GM12878 (cell line): ENCODE measurements around the gene NTPCR. TPM values are rescaled to one million over a fixed set of nuclear protein-coding genes. Genes with fewer than 3 reads are reported as not detected.

ENCODE experiments used
- ATAC-seq: fragments of 200-7000 bp; cut with Tn5 transposase; 3 replicates; pipeline ENCODE4 v1.9.1; 2020; ENCODE audit warnings: mild to moderate bottlenecking, moderate library complexity
- BruUV-seq: library from RNA; stranded (reverse); fragments of 400-500 nt; replicated peaks from 2 replicates; lab custom pipeline; 2021; lab: Mats Ljungman, UMichigan
- CTCF ChIA-PET: fragments of 300-600 bp; sonication (Branson Sonifier 250); formaldehyde crosslinking; extraction: SDS; loops from one replicate; lab custom pipeline; 2021; ENCODE audit warnings: inconsistent platforms; lab: Yijun Ruan, JAX
- POLR2A ChIA-PET: fragments of 350-600 bp; formaldehyde crosslinking; extraction: SDS; loops from one replicate; lab custom pipeline; 2021; ENCODE audit warnings: inconsistent platforms; lab: Charles Lee
- RAD21 ChIA-PET: fragments of 300-600 bp; sonication (Branson Sonifier 250); formaldehyde crosslinking; loops from one replicate; lab custom pipeline; 2023; ENCODE audit warnings: antibody characterized with exemption; ENCODE audit not compliant: unreplicated experiment; lab: Charles Lee
- SMC1A ChIA-PET: fragments of 300-600 bp; sonication (Branson Sonifier 250); formaldehyde crosslinking; loops from one replicate; lab custom pipeline; 2023; ENCODE audit not compliant: unreplicated experiment, uncharacterized antibody; lab: Charles Lee
- DNase-seq: peaks from one replicate; pipeline ENCODE4 v3.0.0-alpha.2; 2011; ENCODE audit warnings: low read depth, low spot score
- FAIRE-seq: peaks from 3 replicates; lab custom pipeline; 2011; peaks lifted over from hg19 to GRCh38; lab: Jason Lieb, UNC
- H2AFZ ChIP-seq: 2 replicates; pipeline ENCODE4 v1.6.0; 2011; ENCODE audit warnings: low read depth, low read length, control low read depth; ENCODE audit not compliant: control insufficient read depth
- H3K27ac ChIP-seq: 2 replicates; pipeline ENCODE4 v1.5.1; 2011; ENCODE audit warnings: control low read depth; ENCODE audit not compliant: control insufficient read depth, insufficient read depth
- H3K27me3 ChIP-seq, 2 experiments: replicated peaks in 1 of 2; 2 replicates each; pipeline versions ENCODE4 v1.6.0 to v1.6.1; 2011; ENCODE audit warnings: low read length in 1 of 2; ENCODE audit not compliant: control insufficient read depth in 2 of 2, insufficient read depth in 2 of 2
- H3K36me3 ChIP-seq, 2 experiments: 2 replicates each; pipeline ENCODE4 v1.5.1; 2011; ENCODE audit warnings: low read length in 1 of 2; ENCODE audit not compliant: control insufficient read depth in 2 of 2, insufficient read depth in 2 of 2
- H3K4me1 ChIP-seq: 2 replicates; pipeline ENCODE4 v1.6.1; 2011; ENCODE audit warnings: mild to moderate bottlenecking, low read length, moderate library complexity, mixed read lengths; ENCODE audit not compliant: control insufficient read depth, insufficient read depth
- H3K4me2 ChIP-seq: 2 replicates; pipeline ENCODE4 v1.6.0; 2011; ENCODE audit warnings: control low read depth; ENCODE audit not compliant: control insufficient read depth, insufficient read depth
- H3K4me3 ChIP-seq: fragments of 200-600 bp; sonication (generic); 2 replicates; pipeline ENCODE4 v1.5.1; 2016
- H3K79me2 ChIP-seq: 2 replicates; pipeline ENCODE4 v1.6.0; 2011; ENCODE audit warnings: low read length; ENCODE audit not compliant: control insufficient read depth, insufficient read depth
- H3K9ac ChIP-seq: 2 replicates; pipeline ENCODE4 v1.8.0; 2011; ENCODE audit warnings: low read length, control low read depth, mixed read lengths; ENCODE audit not compliant: control insufficient read depth, insufficient read depth
- H3K9me3 ChIP-seq: replicated peaks from 3 replicates; pipeline ENCODE4 v1.5.1; 2011; ENCODE audit warnings: mild to moderate bottlenecking, low read length; ENCODE audit not compliant: control insufficient read depth, insufficient read depth
- H4K20me1 ChIP-seq: 2 replicates; pipeline ENCODE4 v1.6.0; 2011; ENCODE audit not compliant: control insufficient read depth, insufficient read depth
- BMI1 ChIP-seq: fragments of 450-650 bp; IDR thresholded peaks from 2 replicates; pipeline ENCODE4 v1.6.1; 2016; ENCODE audit warnings: mild to moderate bottlenecking, moderate library complexity, borderline replicate concordance
- CHD4 ChIP-seq: fragments of 200-600 bp; sonication (generic); IDR thresholded peaks from 2 replicates; pipeline ENCODE4 v1.6.1; 2016; ENCODE audit warnings: mild to moderate bottlenecking
- EGR1 ChIP-seq, 2 experiments: IDR thresholded peaks; 1 replicate in 1 of 2; 2 replicates in 1 of 2; pipeline ENCODE4 v1.6.1; 2011 to 2012; ENCODE audit warnings: low read depth in 2 of 2, low read length in 2 of 2, borderline replicate concordance in 1 of 2, mild to moderate bottlenecking in 1 of 2, moderate library complexity in 1 of 2
- EZH2 ChIP-seq: IDR thresholded peaks from 2 replicates; pipeline ENCODE4 v1.6.1; 2012; ENCODE audit warnings: low read depth, mild to moderate bottlenecking, control low read depth, inconsistent platforms, low read length, borderline replicate concordance; ENCODE audit not compliant: control insufficient read depth
- FOS ChIP-seq: IDR thresholded peaks from 3 replicates; pipeline ENCODE4 v1.6.1; 2011; ENCODE audit warnings: borderline replicate concordance; ENCODE audit not compliant: insufficient read length; ENCODE audit errors: extremely low read depth
- FOXM1 ChIP-seq: IDR thresholded peaks from 2 replicates; pipeline ENCODE4 v1.6.1; 2012; ENCODE audit warnings: low read depth, mild to moderate bottlenecking, inconsistent platforms, low read length, moderate library complexity
- GABPA ChIP-seq: IDR thresholded peaks from 2 replicates; pipeline ENCODE4 v1.6.1; 2014; ENCODE audit warnings: antibody characterized with exemption, low read depth, mild to moderate bottlenecking, inconsistent platforms
- NR2C1 ChIP-seq: fragments of 450-650 bp; IDR thresholded peaks from 2 replicates; pipeline ENCODE4 v1.6.1; 2017; ENCODE audit warnings: antibody characterized with exemption, mild to moderate bottlenecking, moderate library complexity
- SREBF1 ChIP-seq: IDR thresholded peaks from 2 replicates; pipeline ENCODE4 v1.6.1; 2012; ENCODE audit warnings: mild to moderate bottlenecking, low read length
- SRF ChIP-seq, 2 experiments: IDR thresholded peaks; 2 replicates each; pipeline ENCODE4 v1.6.1; 2011; ENCODE audit warnings: low read depth in 2 of 2, low read length in 2 of 2, mild to moderate bottlenecking in 1 of 2, moderate library complexity in 1 of 2
- STAT3 ChIP-seq: IDR thresholded peaks from 2 replicates; pipeline ENCODE4 v1.6.1; 2011; ENCODE audit warnings: low read depth, low read length, improper control_type of control experiment
- SUZ12 ChIP-seq: fragments of 200-600 bp; sonication (generic); IDR thresholded peaks from one replicate; pipeline ENCODE4 v1.6.1; 2018; ENCODE audit warnings: antibody characterized with exemption, mild to moderate bottlenecking; ENCODE audit not compliant: unreplicated experiment
- WGBS: methylation state at CpG from one replicate; pipeline ENCODE4 v1.1.6; 2016; ENCODE audit warnings: low lambda C conversion rate; ENCODE audit not compliant: insufficient replicate concordance, insufficient coverage; ENCODE audit errors: missing lambda C conversion rate; 5-methylcytosine and 5-hydroxymethylcytosine counted together
- in situ Hi-C: fragments of 300-500 bp; cut with MboI; formaldehyde crosslinking; loops from 9 replicates; pipeline ENCODE4 v1.14.3; 2018; ENCODE audit warnings: mixed read lengths
- intact Hi-C: fragments of 100-400 bp; cut with micrococcal nuclease; formaldehyde crosslinking; loops from one replicate; pipeline ENCODE4 v1.14.2; 2022; ENCODE audit not compliant: unreplicated experiment
- polyA plus RNA-seq, 11 experiments: library from polyadenylated mRNA; depleted of rRNA in 4 of 11; unstranded in 6 of 11; stranded (reverse) in 5 of 11; fragments of >200 nt; fragmentation: Nextera tagmentation in 4 of 11; fragmentation: Illumina TruSeq in 1 of 11; extraction: Ambion mirVana in 4 of 11; extraction: Trizol in 1 of 11; gene quantifications; 1 replicate in 1 of 11; 2 replicates in 10 of 11; pipeline versions ENCODE4 v1.2.1 to v1.2.3, GENCODE V29; 2011 to 2016; ENCODE audit warnings: inconsistent platforms in 2 of 11, missing spikeins in 2 of 11, low read depth in 1 of 11
- total RNA-seq, 4 experiments: library from RNA; depleted of rRNA in 3 of 4; stranded (reverse); fragments of >200 nt in 3 of 4; fragmentation: Illumina TruSeq in 1 of 4; extraction: Trizol in 1 of 4; gene quantifications; 2 replicates each; pipeline versions ENCODE4 v1.2.1 to v1.2.3, GENCODE V29; 2013 to 2021
- TF ChIP-seq, protein P1 (sequence below): IDR thresholded peaks from 2 replicates; pipeline ENCODE4 v1.6.1; 2012; ENCODE audit warnings: low read depth, low read length, improper control_type of control experiment
- TF ChIP-seq, protein P2 (sequence below): fragments of 450-650 bp; IDR thresholded peaks from 2 replicates; pipeline ENCODE4 v1.6.1; 2017; ENCODE audit warnings: mild to moderate bottlenecking
- TF ChIP-seq, protein P3 (sequence below), 3 experiments: IDR thresholded peaks in 2 of 3; conservative IDR thresholded peaks in 1 of 3; 2 replicates each; pipeline ENCODE4 v1.5.1; 2011; ENCODE audit warnings: low read depth in 3 of 3, low read length in 3 of 3, mild to moderate bottlenecking in 3 of 3, control low read depth in 2 of 3, moderate library complexity in 2 of 3, inconsistent platforms in 1 of 3, mixed read lengths in 1 of 3; ENCODE audit not compliant: control insufficient read depth in 2 of 3, insufficient read depth in 1 of 3; ENCODE audit errors: extremely low read depth in 1 of 3

The NTPCR gene
- total and polyA plus RNA-seq, 10 of the 15 experiments (the other 5 are each of a cell fraction or from before 2014, with no cell fraction given) = 25.4 to 109 (median 56.6) TPM

DNA sequence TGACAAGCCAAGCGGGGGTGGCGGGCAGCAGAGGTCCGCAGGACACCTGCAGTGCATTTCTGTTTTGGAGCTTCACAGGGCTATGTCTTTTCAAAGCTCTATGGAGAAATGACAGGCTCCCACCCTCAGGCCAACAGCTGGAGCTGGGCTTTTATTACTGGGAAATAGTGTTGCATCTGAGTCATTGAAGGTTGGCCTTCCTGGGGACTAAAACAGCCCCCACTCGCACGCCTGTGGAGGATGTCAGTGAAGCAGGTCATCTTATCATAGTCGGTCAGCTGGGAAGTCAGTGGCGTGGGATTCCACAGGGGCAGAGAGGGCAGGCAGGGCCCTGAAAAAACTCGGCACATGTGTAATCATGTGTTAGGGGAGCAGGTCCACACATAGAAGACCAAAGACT lies 55.3 kb downstream of the NTPCR start:
- FAIRE-seq (no peak), DNase-seq (no peak), ATAC-seq (no peak)
- Histone ChIP-seq H3K79me2 (no peaks in the 10 kb centered on the region), H2AFZ (no peak overlapping the region), H3K27me3 (no peaks in the 10 kb centered on the region), H3K4me3 (no peak overlapping the region), H3K36me3 (no peaks in the 10 kb centered on the region), H3K9me3 (no peaks in the 10 kb centered on the region), H3K9ac (no peak overlapping the region), H3K4me1 (no peaks in the 10 kb centered on the region), H3K27ac (no peak overlapping the region), H3K4me2 (no peak overlapping the region), H4K20me1 (no peaks in the 10 kb centered on the region)
- in situ Hi-C loops (no loop called here), intact Hi-C loops (no loop called here)
- POLR2A ChIA-PET = no interaction called here
- no peak for TF ChIP-seq SRF (IDR thresholded peaks at IDR 0.05; ENCODE audit: low read depth in 2 of 2, low read length in 2 of 2)
- no peak for TF ChIP-seq NR2C1
- TF ChIP-seq GABPA = no peak
- TF ChIP-seq, protein P1, sequence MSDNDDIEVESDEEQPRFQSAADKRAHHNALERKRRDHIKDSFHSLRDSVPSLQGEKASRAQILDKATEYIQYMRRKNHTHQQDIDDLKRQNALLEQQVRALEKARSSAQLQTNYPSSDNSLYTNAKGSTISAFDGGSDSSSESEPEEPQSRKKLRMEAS = no peak
- no peak for TF ChIP-seq FOXM1
- TF ChIP-seq CHD4 = no peak
- no peak for TF ChIP-seq EZH2
- no peak for TF ChIP-seq EGR1 (IDR thresholded peaks at IDR 0.05; ENCODE audit: borderline replicate concordance in 1 of 2, low read depth in 2 of 2, low read length in 2 of 2)
- TF ChIP-seq FOS = no peak
- TF ChIP-seq, protein P2, sequence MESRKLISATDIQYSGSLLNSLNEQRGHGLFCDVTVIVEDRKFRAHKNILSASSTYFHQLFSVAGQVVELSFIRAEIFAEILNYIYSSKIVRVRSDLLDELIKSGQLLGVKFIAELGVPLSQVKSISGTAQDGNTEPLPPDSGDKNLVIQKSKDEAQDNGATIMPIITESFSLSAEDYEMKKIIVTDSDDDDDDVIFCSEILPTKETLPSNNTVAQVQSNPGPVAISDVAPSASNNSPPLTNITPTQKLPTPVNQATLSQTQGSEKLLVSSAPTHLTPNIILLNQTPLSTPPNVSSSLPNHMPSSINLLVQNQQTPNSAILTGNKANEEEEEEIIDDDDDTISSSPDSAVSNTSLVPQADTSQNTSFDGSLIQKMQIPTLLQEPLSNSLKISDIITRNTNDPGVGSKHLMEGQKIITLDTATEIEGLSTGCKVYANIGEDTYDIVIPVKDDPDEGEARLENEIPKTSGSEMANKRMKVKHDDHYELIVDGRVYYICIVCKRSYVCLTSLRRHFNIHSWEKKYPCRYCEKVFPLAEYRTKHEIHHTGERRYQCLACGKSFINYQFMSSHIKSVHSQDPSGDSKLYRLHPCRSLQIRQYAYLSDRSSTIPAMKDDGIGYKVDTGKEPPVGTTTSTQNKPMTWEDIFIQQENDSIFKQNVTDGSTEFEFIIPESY = no peak
- TF ChIP-seq STAT3 = no peak
- no peak for TF ChIP-seq BMI1
- no peak for TF ChIP-seq SREBF1
- TF ChIP-seq, protein P3, sequence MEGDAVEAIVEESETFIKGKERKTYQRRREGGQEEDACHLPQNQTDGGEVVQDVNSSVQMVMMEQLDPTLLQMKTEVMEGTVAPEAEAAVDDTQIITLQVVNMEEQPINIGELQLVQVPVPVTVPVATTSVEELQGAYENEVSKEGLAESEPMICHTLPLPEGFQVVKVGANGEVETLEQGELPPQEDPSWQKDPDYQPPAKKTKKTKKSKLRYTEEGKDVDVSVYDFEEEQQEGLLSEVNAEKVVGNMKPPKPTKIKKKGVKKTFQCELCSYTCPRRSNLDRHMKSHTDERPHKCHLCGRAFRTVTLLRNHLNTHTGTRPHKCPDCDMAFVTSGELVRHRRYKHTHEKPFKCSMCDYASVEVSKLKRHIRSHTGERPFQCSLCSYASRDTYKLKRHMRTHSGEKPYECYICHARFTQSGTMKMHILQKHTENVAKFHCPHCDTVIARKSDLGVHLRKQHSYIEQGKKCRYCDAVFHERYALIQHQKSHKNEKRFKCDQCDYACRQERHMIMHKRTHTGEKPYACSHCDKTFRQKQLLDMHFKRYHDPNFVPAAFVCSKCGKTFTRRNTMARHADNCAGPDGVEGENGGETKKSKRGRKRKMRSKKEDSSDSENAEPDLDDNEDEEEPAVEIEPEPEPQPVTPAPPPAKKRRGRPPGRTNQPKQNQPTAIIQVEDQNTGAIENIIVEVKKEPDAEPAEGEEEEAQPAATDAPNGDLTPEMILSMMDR (IDR thresholded peaks at IDR 0.05 in 2 of 3, conservative IDR thresholded peaks at IDR 0.05 in 1 of 3; ENCODE audit: control insufficient read depth in 2 of 3, extremely low read depth in 1 of 3, insufficient read depth in 1 of 3, low read depth in 3 of 3, low read length in 3 of 3) = no peak
- TF ChIP-seq SUZ12 = no peak
- RAD21 ChIA-PET = no interaction called here
- SMC1A ChIA-PET = interaction anchor here (1.4 kb wide), 1 partner anchor 74 kb away, joined by 4 read pairs; no protein-coding TSS in a partner anchor
- no TSS peak for BruUV-seq
- CTCF ChIA-PET = interaction anchor here (0.6 kb wide), 1 partner anchor 1106 kb away, joined by 3 read pairs; no protein-coding TSS in a partner anchor
- 81% methylated on average over 8 of the region's 8 CpGs for WGBS
